ENCODE results near the gene PKMYT1. TPM values are rescaled to one million over a fixed set of nuclear protein-coding genes. Genes with fewer than 3 reads are reported as not detected.

The PKMYT1 gene
- total and polyA plus RNA-seq, 9 of the 15 experiments (the other 6 are each of a cell fraction or from before 2014, with no cell fraction given), result 8.7 to 201 (median 37.8) TPM

GRCh38 chr16:2955779-2956578, 24.3 kb downstream of the PKMYT1 start:
- H3K9ac ChIP-seq (ENCODE audit: insufficient read depth in 1 of 2, low read depth in 2 of 2, low read length in 2 of 2), result peak overlapping the region in 1 of 2 experiments; percentile 68; a peak in 2 of 4 replicates
- FAIRE-seq, result no peak
- WGBS (ENCODE audit: insufficient coverage, low coverage, missing lambda C conversion rate), result 39% methylated on average over 12 of the region's 21 CpGs
- DNase-seq (ENCODE audit: extremely low read depth in 1 of 4, low spot score in 3 of 4), result no peak
- no peaks in the 10 kb centered on the region for H3K9me1 ChIP-seq (ENCODE audit: control insufficient read depth, insufficient read depth, low read length)
- H4K20me1 ChIP-seq (replicated peaks; ENCODE audit: control insufficient read depth, insufficient read depth, low read length), result peaks cover 1% of the 10 kb centered on the region; the same call in 1 of the 2 replicates
- peaks cover 0 to 47% of the 10 kb centered on the region in 2 experiments; a peak in 3 of 5 replicates for H3K4me1 ChIP-seq (replicated peaks in 1 of 2; ENCODE audit: control insufficient read depth in 2 of 2, insufficient read depth in 2 of 2, low read length in 2 of 2)
- in situ Hi-C loops (cut with MboI) (no loop called here), intact Hi-C loops (cut with micrococcal nuclease) (no loop called here)
- BruUV-seq (replicated peaks), result no TSS peak
- H3K9me3 ChIP-seq (replicated peaks; ENCODE audit: control insufficient read depth, insufficient read depth, low read depth, low read length), result no peaks in the 10 kb centered on the region
- no peak overlapping the region for H3K4me3 ChIP-seq
- CTCF ChIA-PET (ENCODE audit: low intra/inter-chr PET ratio), result no interaction called here
- peaks cover 12 to 32% of the 10 kb centered on the region in 2 experiments for H3K27me3 ChIP-seq (ENCODE audit: control insufficient read depth in 2 of 2, insufficient read depth in 2 of 2, low read length in 2 of 2)
- no peak overlapping the region for H3K27ac ChIP-seq (ENCODE audit: extremely low read depth, low read depth, low read length)
- H3K4me2 ChIP-seq (ENCODE audit: insufficient read depth, low read length), result no peak overlapping the region
- H2AFZ ChIP-seq (ENCODE audit: low read depth, low read length), result no peak overlapping the region
- ATAC-seq, result no peak
- no peaks in the 10 kb centered on the region for H3K79me2 ChIP-seq (ENCODE audit: control insufficient read depth, insufficient read depth, low read length)
- 0 out of 2 replicates have a peak, but pooled peaks have one; percentile 3 for TF ChIP-seq EGR1 (conservative IDR thresholded peaks at IDR 0.05)
- no peak for TF ChIP-seq VEZF1 (CRISPR knock-in tag; IDR thresholded peaks at IDR 0.05)
- 0 out of 2 replicates have a peak, but pooled peaks have one; percentile 27 for TF ChIP-seq POLR2G (IDR thresholded peaks at IDR 0.05; ENCODE audit: low read depth, low read length)
- TF ChIP-seq ZBTB33 (CRISPR knock-in tag; IDR thresholded peaks at IDR 0.05), result peak; percentile 24
- no peak for TF ChIP-seq NR2C2 (CRISPR knock-in tag; IDR thresholded peaks at IDR 0.05)
- no peak for TF ChIP-seq NR2C2 (tag; IDR thresholded peaks at IDR 0.05)
- TF ChIP-seq HMGN3 (IDR thresholded peaks at IDR 0.05; ENCODE audit: borderline replicate concordance, extremely low read depth, insufficient read length, low read depth, low read length), result no peak
- TF ChIP-seq POLR3A (IDR thresholded peaks at IDR 0.05; ENCODE audit: borderline replicate concordance, extremely low read depth, insufficient read depth, insufficient read length), result no peak
- TF ChIP-seq YY1 (IDR thresholded peaks at IDR 0.05; ENCODE audit: borderline replicate concordance in 1 of 3, control insufficient read depth in 1 of 3, extremely low read depth in 1 of 3, insufficient read depth in 3 of 3, insufficient read length in 1 of 3, insufficient replicate concordance in 2 of 3, low read depth in 1 of 3, low read length in 2 of 3), result peak in 1 of 3 experiments; percentile 51
- POLR2A ChIA-PET, result interaction anchor here (0.6 to 1.4 kb wide), 6 partner anchors 10 to 20 kb away, joined by 3 to 7 read pairs (median 3); partner anchors contain the start of gene PAQR4
- H3K36me3 ChIP-seq (ENCODE audit: control insufficient read depth, insufficient read depth, low read length), result no peaks in the 10 kb centered on the region
